GM13977 (cell line): ENCODE measurements around the gene TFPI2.

Source experiments
- DNase-seq: peaks from one replicate; pipeline ENCODE4 v3.0.0; 2012; ENCODE audit warnings: low spot score
- CTCF ChIP-seq: IDR thresholded peaks from 2 replicates; pipeline ENCODE4 v1.5.1; 2012; ENCODE audit warnings: mild to moderate bottlenecking, control low read depth; ENCODE audit not compliant: insufficient read depth; ENCODE audit errors: extremely low read depth, missing control alignments
- in situ Hi-C: fragments of 300-500 bp; cut with MboI; formaldehyde crosslinking; loops from one replicate; pipeline ENCODE4 v1.12.0; 2022; ENCODE audit warnings: low sequenced_read_pairs, low pct_unique_long_range_greater_than_20kb, mixed read lengths, inconsistent platforms; ENCODE audit not compliant: unreplicated experiment

Gene TFPI2

GRCh38 chr7:93927585-93927984 lies 37.0 kb upstream of the TFPI2 start:
- DNase-seq, result no peak
- TF ChIP-seq CTCF, result no peak
- in situ Hi-C loops, result no loop called here

GRCh38 chr7:93926800-93927199 lies 36.2 kb upstream of the TFPI2 start:
- TF ChIP-seq CTCF, result no peak
- no peak for DNase-seq
- in situ Hi-C loops, result no loop called here

- no peak for TF ChIP-seq CTCF
- in situ Hi-C loops, result no loop called here
- DNase-seq, result no peak
These were observed 33.4 kb upstream of the TFPI2 start for GRCh38 chr7:93923942-93924341.

GRCh38 chr7:93923296-93923695 lies 32.7 kb upstream of the TFPI2 start:
- no peak for TF ChIP-seq CTCF
- DNase-seq, result no peak
- in situ Hi-C loops, result no loop called here

GRCh38 chr7:93921607-93922566 lies 31.3 kb upstream of the TFPI2 start, which contains the start of gene GNG11:
TSS of gene GNG11 (plus strand) at chr7:93921735. CDS start at chr7:93922138, 403 bp downstream.
- DNase-seq, result peak; percentile 31
- peak; percentile 16 for TF ChIP-seq CTCF
- in situ Hi-C loops, result no loop called here

GRCh38 chr7:93921186-93921585 lies 30.6 kb upstream of the TFPI2 start:
- no peak for TF ChIP-seq CTCF
- no peak for DNase-seq
- in situ Hi-C loops, result no loop called here
